AG10803 (cell line): Measurements from ENCODE around the gene ZNF471.

ENCODE experiments used
- DNase-seq: peaks from one replicate; pipeline ENCODE4 v3.0.0; 2010; ENCODE audit warnings: low read depth
- H3K4me3 ChIP-seq: 2 replicates; pipeline ENCODE4 v1.5.1; 2011; ENCODE audit warnings: mild to moderate bottlenecking, low read length, control low read depth
- TF ChIP-seq, protein P1 (sequence below): conservative IDR thresholded peaks from 2 replicates; pipeline ENCODE4 v1.5.1; 2011; ENCODE audit warnings: mild to moderate bottlenecking, low read length, control low read depth, inconsistent platforms

ZNF471 gene

DNA sequence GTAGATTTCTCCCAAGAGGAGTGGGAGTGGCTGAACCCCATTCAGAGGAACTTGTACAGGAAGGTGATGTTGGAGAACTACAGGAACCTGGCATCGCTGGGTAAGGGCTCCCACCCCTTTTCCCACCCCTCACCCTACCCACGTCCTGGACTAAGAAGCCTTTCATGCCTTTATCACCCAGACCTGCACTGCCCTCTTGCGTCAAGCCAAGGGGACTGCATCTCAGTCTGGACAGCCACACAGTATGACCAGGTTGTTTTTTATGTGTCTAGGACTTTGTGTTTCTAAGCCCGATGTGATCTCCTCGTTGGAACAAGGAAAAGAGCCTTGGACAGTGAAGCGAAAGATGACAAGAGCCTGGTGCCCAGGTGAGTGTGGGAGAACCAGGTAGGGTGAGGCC, 39.9 kb downstream of the ZNF471 start:
- DNase-seq, result no peak
- no peak overlapping the region for H3K4me3 ChIP-seq
- TF ChIP-seq, protein P1, sequence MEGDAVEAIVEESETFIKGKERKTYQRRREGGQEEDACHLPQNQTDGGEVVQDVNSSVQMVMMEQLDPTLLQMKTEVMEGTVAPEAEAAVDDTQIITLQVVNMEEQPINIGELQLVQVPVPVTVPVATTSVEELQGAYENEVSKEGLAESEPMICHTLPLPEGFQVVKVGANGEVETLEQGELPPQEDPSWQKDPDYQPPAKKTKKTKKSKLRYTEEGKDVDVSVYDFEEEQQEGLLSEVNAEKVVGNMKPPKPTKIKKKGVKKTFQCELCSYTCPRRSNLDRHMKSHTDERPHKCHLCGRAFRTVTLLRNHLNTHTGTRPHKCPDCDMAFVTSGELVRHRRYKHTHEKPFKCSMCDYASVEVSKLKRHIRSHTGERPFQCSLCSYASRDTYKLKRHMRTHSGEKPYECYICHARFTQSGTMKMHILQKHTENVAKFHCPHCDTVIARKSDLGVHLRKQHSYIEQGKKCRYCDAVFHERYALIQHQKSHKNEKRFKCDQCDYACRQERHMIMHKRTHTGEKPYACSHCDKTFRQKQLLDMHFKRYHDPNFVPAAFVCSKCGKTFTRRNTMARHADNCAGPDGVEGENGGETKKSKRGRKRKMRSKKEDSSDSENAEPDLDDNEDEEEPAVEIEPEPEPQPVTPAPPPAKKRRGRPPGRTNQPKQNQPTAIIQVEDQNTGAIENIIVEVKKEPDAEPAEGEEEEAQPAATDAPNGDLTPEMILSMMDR, result no peak

DNA sequence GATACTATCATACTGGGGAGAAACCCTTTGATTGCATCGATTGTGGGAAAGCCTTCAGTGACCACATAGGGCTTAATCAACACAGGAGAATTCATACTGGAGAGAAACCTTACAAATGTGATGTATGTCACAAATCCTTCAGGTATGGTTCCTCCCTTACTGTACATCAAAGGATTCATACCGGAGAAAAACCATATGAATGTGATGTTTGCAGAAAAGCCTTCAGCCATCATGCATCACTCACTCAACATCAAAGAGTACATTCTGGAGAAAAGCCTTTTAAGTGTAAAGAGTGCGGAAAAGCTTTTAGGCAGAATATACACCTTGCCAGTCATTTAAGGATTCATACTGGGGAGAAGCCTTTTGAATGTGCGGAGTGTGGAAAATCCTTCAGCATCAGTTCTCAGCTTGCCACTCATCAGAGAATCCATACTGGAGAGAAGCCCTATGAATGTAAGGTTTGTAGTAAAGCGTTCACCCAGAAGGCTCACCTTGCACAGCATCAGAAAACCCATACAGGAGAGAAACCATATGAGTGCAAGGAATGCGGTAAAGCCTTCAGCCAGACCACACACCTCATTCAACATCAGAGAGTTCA, 46.7 kb downstream of the ZNF471 start:
- no peak overlapping the region for H3K4me3 ChIP-seq
- no peak for DNase-seq

DNA sequence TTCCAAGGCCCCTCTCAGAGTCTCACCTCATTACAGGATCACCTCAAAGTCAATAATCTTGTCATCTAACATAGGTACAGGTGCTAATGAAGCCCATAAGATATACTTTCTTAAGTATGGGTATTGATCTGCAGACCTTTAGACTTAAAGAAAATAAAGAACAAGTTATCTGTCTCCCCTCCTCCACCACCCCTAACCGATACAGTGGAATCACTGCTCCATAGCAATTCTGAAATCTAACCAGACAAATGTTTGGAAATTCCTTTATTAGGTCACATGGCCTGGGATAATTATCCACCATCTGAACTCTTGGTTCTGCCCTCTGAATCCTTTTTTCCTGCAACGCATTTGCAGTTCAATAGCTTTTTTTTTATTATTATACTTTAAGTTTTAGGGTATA, 55.1 kb downstream of the ZNF471 start:
- H3K4me3 ChIP-seq, result no peak overlapping the region
- TF ChIP-seq, protein P1, result no peak
- no peak for DNase-seq

More for the DNA sequence above, 46.7 kb downstream of the ZNF471 start:
- TF ChIP-seq, protein P1, result no peak

DNA sequence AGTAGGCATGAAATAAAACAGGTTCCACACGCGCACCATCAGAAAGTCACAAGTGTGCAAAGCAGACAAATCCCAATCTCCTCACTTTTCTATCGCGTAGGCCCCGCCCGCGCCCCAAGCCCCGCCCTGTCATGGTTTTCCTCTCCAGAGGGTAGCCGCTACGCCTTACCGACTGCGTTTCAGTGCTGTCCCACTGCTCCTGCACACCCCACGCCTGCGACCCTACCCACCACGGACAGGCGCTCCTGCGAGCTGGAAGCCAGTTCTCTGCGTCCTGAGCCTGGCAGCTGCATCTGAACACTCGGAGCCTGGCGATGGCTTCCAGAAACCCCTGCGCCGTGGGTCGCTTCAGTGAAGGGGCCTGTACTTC, 59.2 kb downstream of the ZNF471 start:
- TF ChIP-seq, protein P1, result no peak
- peak overlapping the region; percentile 94 for H3K4me3 ChIP-seq
- no peak for DNase-seq

DNA sequence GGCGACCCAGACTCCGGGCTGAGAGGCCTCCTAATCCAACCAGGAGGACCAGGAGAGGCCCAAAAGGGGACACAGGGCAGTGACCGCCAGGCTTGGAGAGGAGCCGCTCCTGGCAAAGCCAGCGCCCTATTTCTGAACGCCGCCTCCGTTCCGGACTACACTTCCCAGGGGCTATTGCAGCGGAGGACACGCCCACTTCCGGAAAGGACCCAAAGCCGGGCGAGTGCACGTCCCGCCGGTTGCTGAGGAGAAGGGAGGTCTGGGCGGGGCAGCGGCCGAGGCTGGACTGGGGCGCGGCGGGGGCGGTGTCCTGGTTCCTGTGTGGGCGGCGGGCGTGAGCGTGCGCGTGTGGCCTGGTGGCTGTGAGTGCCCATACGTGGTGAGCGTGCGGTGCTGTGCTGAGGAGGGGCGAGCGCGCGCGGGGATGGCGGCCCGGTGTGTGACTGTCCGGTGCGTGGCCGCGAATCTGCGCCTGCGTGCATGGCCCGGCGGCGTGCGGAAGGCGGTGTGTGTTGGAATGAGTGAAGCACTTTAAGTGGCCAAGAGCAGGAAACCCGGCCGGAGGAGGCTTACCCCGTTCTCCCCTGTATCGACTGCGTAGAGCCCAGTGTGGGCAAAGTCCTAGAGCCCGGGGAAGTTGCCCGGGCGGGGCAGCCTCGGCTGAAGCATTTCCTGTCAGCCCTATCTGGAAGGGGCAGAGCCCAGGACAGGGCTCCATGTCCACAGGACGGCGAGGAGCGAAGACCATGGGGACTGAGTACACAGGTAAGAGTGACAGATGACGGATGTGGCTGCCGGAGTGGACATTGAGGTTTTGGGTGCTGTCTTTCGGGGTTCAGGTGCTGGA, 59.8 kb downstream of the ZNF471 start, which contains the start of gene ZNF470:
ZNF470 (plus strand) TSS at position 195 of the 847 bp plus-strand sequence. CDS start 2,844 bp downstream, outside the sequence.
- H3K4me3 ChIP-seq, result peak within 1 kb of the TSS; percentile 94
- peak; percentile 88 for DNase-seq
- TF ChIP-seq, protein P1, result no peak

DNA sequence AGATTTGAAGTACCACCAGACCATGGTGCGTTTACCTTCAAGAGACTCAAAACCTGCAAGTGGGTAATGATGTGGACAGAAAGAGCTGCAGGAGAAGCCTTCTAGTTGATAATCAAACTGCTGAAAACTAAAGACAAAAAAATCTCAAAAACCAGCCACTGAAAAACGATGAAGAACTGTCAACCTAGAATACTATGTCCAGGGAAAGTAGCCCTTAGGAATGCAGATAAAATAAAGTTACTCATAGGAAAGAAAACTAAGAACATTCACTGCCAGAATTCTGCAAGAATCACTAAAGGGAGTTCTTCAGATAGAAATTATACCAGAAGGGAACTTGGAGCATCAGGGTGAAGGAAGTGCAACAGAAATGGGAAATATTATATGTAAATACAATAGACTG, 64.9 kb downstream of the ZNF471 start:
- no peak overlapping the region for H3K4me3 ChIP-seq

More for the DNA sequence above, 64.9 kb downstream of the ZNF471 start:
- no peak for DNase-seq
- TF ChIP-seq, protein P1, result no peak
